SK-N-SH (cell line): ENCODE measurements around the gene MACROD2. TPM values are rescaled to one million over a fixed set of nuclear protein-coding genes. Genes with fewer than 3 reads are reported as not detected.

Source experiments
- CTCF ChIA-PET: fragments of 300-600, 350-600 bp; formaldehyde crosslinking; extraction: SDS; loops from one replicate; lab custom pipeline; 2021; lab: Yijun Ruan, JAX
- POLR2A ChIA-PET: fragments of 350-600 bp; sonication (Branson Sonifier 250); formaldehyde crosslinking; extraction: SDS; loops from one replicate; lab custom pipeline; 2020; ENCODE audit warnings: antibody characterized with exemption, inconsistent platforms; lab: Yijun Ruan, JAX
- DNase-seq: peaks from one replicate; pipeline ENCODE4 v3.0.0; 2012
- H2AFZ ChIP-seq: fragments of 200-600 bp; sonication (generic); 2 replicates; pipeline ENCODE4 v1.8.1; 2016; ENCODE audit warnings: antibody characterized with exemption, mild to moderate bottlenecking, low read depth
- H3F3A ChIP-seq: fragments of 200-600 bp; sonication (generic); replicated peaks from 2 replicates; pipeline ENCODE3; 2016; ENCODE audit warnings: antibody characterized with exemption, mild to moderate bottlenecking; ENCODE audit not compliant: insufficient read depth
- H3K27ac ChIP-seq, 2 experiments: fragments of 200-500 bp in 1 of 2; fragments of 200-600 bp in 1 of 2; sonication (Bioruptor generic) in 1 of 2; sonication (generic), shearing (Covaris generic) in 1 of 2; 2 replicates each; pipeline versions ENCODE4 v1.5.1 to v1.6.1; 2014 to 2016; ENCODE audit warnings: low read depth in 2 of 2, inconsistent platforms in 1 of 2, low read length in 1 of 2, mild to moderate bottlenecking in 1 of 2, mixed read lengths in 1 of 2
- H3K27me3 ChIP-seq: fragments of 200-600 bp; sonication (generic), shearing (Covaris generic); 2 replicates; pipeline ENCODE4 v1.6.1; 2016; ENCODE audit warnings: mixed run types; ENCODE audit not compliant: insufficient read depth
- H3K36me3 ChIP-seq, 2 experiments: fragments of 200-500 bp in 1 of 2; fragments of 200-600 bp in 1 of 2; sonication (Bioruptor generic) in 1 of 2; sonication (generic) in 1 of 2; replicated peaks in 1 of 2; 2 replicates each; pipeline versions ENCODE3 to v1.5.1; 2014 to 2016; ENCODE audit warnings: low read length in 1 of 2, mild to moderate bottlenecking in 1 of 2; ENCODE audit not compliant: insufficient read depth in 2 of 2, control insufficient read depth in 1 of 2
- H3K4me1 ChIP-seq, 2 experiments: fragments of 200-500 bp in 1 of 2; fragments of 200-600 bp in 1 of 2; sonication (Bioruptor generic) in 1 of 2; sonication (generic), shearing (Covaris generic) in 1 of 2; 2 replicates each; pipeline versions ENCODE4 v1.5.1 to v1.6.1; 2014 to 2016; ENCODE audit warnings: low read depth in 1 of 2, low read length in 1 of 2, mixed run types in 1 of 2; ENCODE audit not compliant: insufficient read depth in 2 of 2, control insufficient read depth in 1 of 2
- H3K4me2 ChIP-seq: fragments of 200-600 bp; sonication (generic), shearing (Covaris generic); 2 replicates; pipeline ENCODE4 v1.6.1; 2017; ENCODE audit warnings: mixed run types
- H3K4me3 ChIP-seq, 2 experiments: fragments of 200-500 bp in 1 of 2; fragments of 200-600 bp in 1 of 2; sonication (Bioruptor generic) in 1 of 2; sonication (generic), shearing (Covaris generic) in 1 of 2; 2 replicates each; pipeline versions ENCODE4 v1.5.1 to v1.8.1; 2014 to 2016; ENCODE audit warnings: low read depth in 2 of 2, inconsistent platforms in 1 of 2, low read length in 1 of 2, mild to moderate bottlenecking in 1 of 2, mixed read lengths in 1 of 2, moderate library complexity in 1 of 2
- H3K79me2 ChIP-seq: fragments of 200-600 bp; sonication (generic); 2 replicates; pipeline ENCODE4 v1.8.1; 2017; ENCODE audit warnings: mild to moderate bottlenecking; ENCODE audit not compliant: insufficient read depth
- H3K9ac ChIP-seq: fragments of 200-600 bp; sonication (generic); 2 replicates; pipeline ENCODE4 v1.6.1; 2017; ENCODE audit warnings: mixed run types
- H3K9me2 ChIP-seq: fragments of 200-600 bp; sonication (generic); 2 replicates; pipeline ENCODE4 v1.6.1; 2017; ENCODE audit warnings: mixed run types
- H3K9me3 ChIP-seq: fragments of 200-600 bp; sonication (generic); 2 replicates; pipeline ENCODE4 v1.6.1; 2017; ENCODE audit warnings: mixed run types, mild to moderate bottlenecking, moderate library complexity
- H4K20me1 ChIP-seq: fragments of 200-600 bp; sonication (generic); 2 replicates; pipeline ENCODE4 v1.6.1; 2017; ENCODE audit warnings: mild to moderate bottlenecking, mixed run types; ENCODE audit not compliant: insufficient read depth
- FOXJ3 ChIP-seq: sonication (generic); formaldehyde crosslinking; IDR thresholded peaks from 2 replicates; pipeline ENCODE4 v1.5.1; 2020; ENCODE audit warnings: mild to moderate bottlenecking, missing genetic modification reagents
- GABPA ChIP-seq: IDR thresholded peaks from 2 replicates; pipeline ENCODE4 v1.4.0; 2012; ENCODE audit warnings: low read depth, mild to moderate bottlenecking
- MEF2A ChIP-seq: IDR thresholded peaks from 2 replicates; pipeline ENCODE4 v1.4.0; 2012; ENCODE audit warnings: low read depth, borderline replicate concordance
- MXI1 ChIP-seq: IDR thresholded peaks from 2 replicates; pipeline ENCODE4 v1.6.1; 2012; ENCODE audit warnings: mild to moderate bottlenecking, low read depth, low read length, improper control_type of control experiment
- NFIC ChIP-seq: IDR thresholded peaks from 2 replicates; pipeline ENCODE4 v1.4.0; 2012; ENCODE audit warnings: borderline replicate concordance
- NRF1 ChIP-seq: IDR thresholded peaks from 2 replicates; pipeline ENCODE4 v1.6.1; 2012; ENCODE audit warnings: low read depth, mild to moderate bottlenecking, low read length
- RAD21 ChIP-seq: IDR thresholded peaks from 2 replicates; pipeline ENCODE4 v1.6.1; 2012; ENCODE audit warnings: mild to moderate bottlenecking, low read length
- RCOR1 ChIP-seq: fragments of 150-350 bp; IDR thresholded peaks from 2 replicates; pipeline ENCODE4 v1.6.1; 2017; ENCODE audit warnings: antibody characterized with exemption, low read length
- RXRA ChIP-seq: IDR thresholded peaks from 2 replicates; pipeline ENCODE4 v1.4.0; 2012; ENCODE audit warnings: low read depth, mild to moderate bottlenecking, borderline replicate concordance
- SIN3A ChIP-seq: IDR thresholded peaks from 2 replicates; pipeline ENCODE4 v1.6.1; 2012; ENCODE audit warnings: low read depth, mild to moderate bottlenecking, low read length, moderate library complexity, borderline replicate concordance
- SMC3 ChIP-seq: IDR thresholded peaks from 2 replicates; pipeline ENCODE4 v1.6.1; 2012; ENCODE audit warnings: low read depth, low read length, improper control_type of control experiment
- TCF12 ChIP-seq: IDR thresholded peaks from 2 replicates; pipeline ENCODE4 v1.4.0; 2012
- TEAD4 ChIP-seq: IDR thresholded peaks from 2 replicates; pipeline ENCODE4 v1.4.0; 2012; ENCODE audit warnings: mild to moderate bottlenecking, borderline replicate concordance; ENCODE audit not compliant: insufficient read depth
- YY1 ChIP-seq: IDR thresholded peaks from 2 replicates; pipeline ENCODE4 v1.4.0; 2012; ENCODE audit warnings: low read depth, mild to moderate bottlenecking
- WGBS: methylation state at CpG from one replicate; pipeline ENCODE4 v1.1.6; 2017; ENCODE audit warnings: low lambda C conversion rate; 5-methylcytosine and 5-hydroxymethylcytosine counted together
- polyA plus RNA-seq, 3 experiments: library from polyadenylated mRNA; depleted of rRNA; stranded (reverse); fragments of >200 nt; gene quantifications; 2 replicates each; pipeline ENCODE4 v1.2.3, GENCODE V29; 2012
- TF ChIP-seq, protein P1 (sequence below): fragments of 150-350 bp; IDR thresholded peaks from 2 replicates; pipeline ENCODE4 v1.6.1; 2016; ENCODE audit warnings: mild to moderate bottlenecking, low read depth, low read length
- TF ChIP-seq, protein P2 (sequence below): IDR thresholded peaks from 2 replicates; pipeline ENCODE4 v1.4.0; 2012; ENCODE audit warnings: low read depth, borderline replicate concordance
- TF ChIP-seq, protein P3 (sequence below): fragments of 150-350 bp; IDR thresholded peaks from 2 replicates; pipeline ENCODE4 v1.6.1; 2017; ENCODE audit warnings: antibody characterized with exemption, low read length, low read depth, borderline replicate concordance
- TF ChIP-seq, protein P4 (sequence below): fragments of 200-600 bp; sonication (generic); IDR thresholded peaks from 2 replicates; pipeline ENCODE4 v1.6.1; 2017; ENCODE audit warnings: antibody characterized with exemption, mild to moderate bottlenecking, moderate library complexity
- TF ChIP-seq, protein P5 (sequence below): IDR thresholded peaks from 2 replicates; pipeline ENCODE4 v1.4.0; 2012; ENCODE audit warnings: low read depth, borderline replicate concordance
- TF ChIP-seq, protein P6 (sequence below): IDR thresholded peaks from 2 replicates; pipeline ENCODE4 v1.4.0; 2012; ENCODE audit warnings: low read depth

Gene MACROD2
- polyA plus RNA-seq, 1 of the 3 experiments (the other 2 are of a cell fraction): 0.33 TPM

DNA sequence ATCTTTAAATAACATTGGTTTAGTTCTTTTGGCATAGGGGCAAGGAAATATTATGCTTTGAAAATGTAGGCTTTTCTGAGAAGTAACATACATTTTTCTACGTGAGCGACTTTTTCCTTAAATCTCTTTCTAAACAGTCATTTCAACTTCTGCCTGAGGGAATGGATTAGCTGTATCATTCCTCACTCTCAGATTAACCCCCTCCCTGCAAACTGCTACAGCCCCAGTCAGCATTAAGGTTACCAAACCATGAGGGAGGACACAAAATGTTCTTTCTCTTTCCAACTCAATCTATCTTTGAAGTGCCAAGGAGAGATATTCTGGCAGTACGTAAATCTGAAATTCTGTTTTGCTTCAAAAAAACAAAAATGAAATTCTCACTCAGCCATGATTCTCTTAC lies 573.4 kb downstream of the MACROD2 start:
- no peak overlapping the region for H3K27ac ChIP-seq
- H3K9me2 ChIP-seq: no peaks in the 10 kb centered on the region
- no peak overlapping the region for H2AFZ ChIP-seq
- H3K4me2 ChIP-seq: no peak overlapping the region
- H3K4me1 ChIP-seq: no peaks in the 10 kb centered on the region
- no peaks in the 10 kb centered on the region for H4K20me1 ChIP-seq
- CTCF ChIA-PET: no interaction called here
- TF ChIP-seq GABPA (no peak), NFIC (no peak), NRF1 (no peak), TEAD4 (no peak), MEF2A (no peak), YY1 (no peak), RCOR1 (no peak), SIN3A (no peak), MXI1 (no peak), TCF12 (no peak), FOXJ3 (CRISPR knock-in tag) (no peak), RXRA (no peak), RAD21 (no peak), SMC3 (no peak)
- TF ChIP-seq, protein P1, sequence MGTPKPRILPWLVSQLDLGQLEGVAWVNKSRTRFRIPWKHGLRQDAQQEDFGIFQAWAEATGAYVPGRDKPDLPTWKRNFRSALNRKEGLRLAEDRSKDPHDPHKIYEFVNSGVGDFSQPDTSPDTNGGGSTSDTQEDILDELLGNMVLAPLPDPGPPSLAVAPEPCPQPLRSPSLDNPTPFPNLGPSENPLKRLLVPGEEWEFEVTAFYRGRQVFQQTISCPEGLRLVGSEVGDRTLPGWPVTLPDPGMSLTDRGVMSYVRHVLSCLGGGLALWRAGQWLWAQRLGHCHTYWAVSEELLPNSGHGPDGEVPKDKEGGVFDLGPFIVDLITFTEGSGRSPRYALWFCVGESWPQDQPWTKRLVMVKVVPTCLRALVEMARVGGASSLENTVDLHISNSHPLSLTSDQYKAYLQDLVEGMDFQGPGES: no peak
- TF ChIP-seq, protein P2, sequence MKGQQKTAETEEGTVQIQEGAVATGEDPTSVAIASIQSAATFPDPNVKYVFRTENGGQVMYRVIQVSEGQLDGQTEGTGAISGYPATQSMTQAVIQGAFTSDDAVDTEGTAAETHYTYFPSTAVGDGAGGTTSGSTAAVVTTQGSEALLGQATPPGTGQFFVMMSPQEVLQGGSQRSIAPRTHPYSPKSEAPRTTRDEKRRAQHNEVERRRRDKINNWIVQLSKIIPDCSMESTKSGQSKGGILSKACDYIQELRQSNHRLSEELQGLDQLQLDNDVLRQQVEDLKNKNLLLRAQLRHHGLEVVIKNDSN: no peak
- TF ChIP-seq, protein P3, sequence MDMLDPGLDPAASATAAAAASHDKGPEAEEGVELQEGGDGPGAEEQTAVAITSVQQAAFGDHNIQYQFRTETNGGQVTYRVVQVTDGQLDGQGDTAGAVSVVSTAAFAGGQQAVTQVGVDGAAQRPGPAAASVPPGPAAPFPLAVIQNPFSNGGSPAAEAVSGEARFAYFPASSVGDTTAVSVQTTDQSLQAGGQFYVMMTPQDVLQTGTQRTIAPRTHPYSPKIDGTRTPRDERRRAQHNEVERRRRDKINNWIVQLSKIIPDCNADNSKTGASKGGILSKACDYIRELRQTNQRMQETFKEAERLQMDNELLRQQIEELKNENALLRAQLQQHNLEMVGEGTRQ: no peak
- TF ChIP-seq, protein P4, sequence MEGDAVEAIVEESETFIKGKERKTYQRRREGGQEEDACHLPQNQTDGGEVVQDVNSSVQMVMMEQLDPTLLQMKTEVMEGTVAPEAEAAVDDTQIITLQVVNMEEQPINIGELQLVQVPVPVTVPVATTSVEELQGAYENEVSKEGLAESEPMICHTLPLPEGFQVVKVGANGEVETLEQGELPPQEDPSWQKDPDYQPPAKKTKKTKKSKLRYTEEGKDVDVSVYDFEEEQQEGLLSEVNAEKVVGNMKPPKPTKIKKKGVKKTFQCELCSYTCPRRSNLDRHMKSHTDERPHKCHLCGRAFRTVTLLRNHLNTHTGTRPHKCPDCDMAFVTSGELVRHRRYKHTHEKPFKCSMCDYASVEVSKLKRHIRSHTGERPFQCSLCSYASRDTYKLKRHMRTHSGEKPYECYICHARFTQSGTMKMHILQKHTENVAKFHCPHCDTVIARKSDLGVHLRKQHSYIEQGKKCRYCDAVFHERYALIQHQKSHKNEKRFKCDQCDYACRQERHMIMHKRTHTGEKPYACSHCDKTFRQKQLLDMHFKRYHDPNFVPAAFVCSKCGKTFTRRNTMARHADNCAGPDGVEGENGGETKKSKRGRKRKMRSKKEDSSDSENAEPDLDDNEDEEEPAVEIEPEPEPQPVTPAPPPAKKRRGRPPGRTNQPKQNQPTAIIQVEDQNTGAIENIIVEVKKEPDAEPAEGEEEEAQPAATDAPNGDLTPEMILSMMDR: no peak
- TF ChIP-seq, protein P5, sequence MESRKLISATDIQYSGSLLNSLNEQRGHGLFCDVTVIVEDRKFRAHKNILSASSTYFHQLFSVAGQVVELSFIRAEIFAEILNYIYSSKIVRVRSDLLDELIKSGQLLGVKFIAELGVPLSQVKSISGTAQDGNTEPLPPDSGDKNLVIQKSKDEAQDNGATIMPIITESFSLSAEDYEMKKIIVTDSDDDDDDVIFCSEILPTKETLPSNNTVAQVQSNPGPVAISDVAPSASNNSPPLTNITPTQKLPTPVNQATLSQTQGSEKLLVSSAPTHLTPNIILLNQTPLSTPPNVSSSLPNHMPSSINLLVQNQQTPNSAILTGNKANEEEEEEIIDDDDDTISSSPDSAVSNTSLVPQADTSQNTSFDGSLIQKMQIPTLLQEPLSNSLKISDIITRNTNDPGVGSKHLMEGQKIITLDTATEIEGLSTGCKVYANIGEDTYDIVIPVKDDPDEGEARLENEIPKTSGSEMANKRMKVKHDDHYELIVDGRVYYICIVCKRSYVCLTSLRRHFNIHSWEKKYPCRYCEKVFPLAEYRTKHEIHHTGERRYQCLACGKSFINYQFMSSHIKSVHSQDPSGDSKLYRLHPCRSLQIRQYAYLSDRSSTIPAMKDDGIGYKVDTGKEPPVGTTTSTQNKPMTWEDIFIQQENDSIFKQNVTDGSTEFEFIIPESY: no peak
- TF ChIP-seq, protein P6, sequence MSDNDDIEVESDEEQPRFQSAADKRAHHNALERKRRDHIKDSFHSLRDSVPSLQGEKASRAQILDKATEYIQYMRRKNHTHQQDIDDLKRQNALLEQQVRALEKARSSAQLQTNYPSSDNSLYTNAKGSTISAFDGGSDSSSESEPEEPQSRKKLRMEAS: no peak
- H3K9ac ChIP-seq: no peak overlapping the region
- WGBS: 87% methylated on average over 3 of the region's 3 CpGs
- H3K27me3 ChIP-seq: no peaks in the 10 kb centered on the region
- no peaks in the 10 kb centered on the region for H3F3A ChIP-seq
- H3K79me2 ChIP-seq: no peaks in the 10 kb centered on the region
- POLR2A ChIA-PET: no interaction called here
- no peak for DNase-seq
- no peak overlapping the region for H3K4me3 ChIP-seq
- H3K9me3 ChIP-seq: no peaks in the 10 kb centered on the region
- no peaks in the 10 kb centered on the region for H3K36me3 ChIP-seq
